GM12872 (cell line): ENCODE measurements around the gene GJB4.

Experiments
- TF ChIP-seq, protein P1 (sequence below): IDR thresholded peaks from 3 replicates; pipeline ENCODE4 v1.5.1; 2011; ENCODE audit warnings: low read depth, mild to moderate bottlenecking, low read length, moderate library complexity; ENCODE audit not compliant: insufficient read depth

Gene GJB4

GRCh38 chr1:34794790-34795180, 35.2 kb downstream of the GJB4 start:
- TF ChIP-seq, protein P1, sequence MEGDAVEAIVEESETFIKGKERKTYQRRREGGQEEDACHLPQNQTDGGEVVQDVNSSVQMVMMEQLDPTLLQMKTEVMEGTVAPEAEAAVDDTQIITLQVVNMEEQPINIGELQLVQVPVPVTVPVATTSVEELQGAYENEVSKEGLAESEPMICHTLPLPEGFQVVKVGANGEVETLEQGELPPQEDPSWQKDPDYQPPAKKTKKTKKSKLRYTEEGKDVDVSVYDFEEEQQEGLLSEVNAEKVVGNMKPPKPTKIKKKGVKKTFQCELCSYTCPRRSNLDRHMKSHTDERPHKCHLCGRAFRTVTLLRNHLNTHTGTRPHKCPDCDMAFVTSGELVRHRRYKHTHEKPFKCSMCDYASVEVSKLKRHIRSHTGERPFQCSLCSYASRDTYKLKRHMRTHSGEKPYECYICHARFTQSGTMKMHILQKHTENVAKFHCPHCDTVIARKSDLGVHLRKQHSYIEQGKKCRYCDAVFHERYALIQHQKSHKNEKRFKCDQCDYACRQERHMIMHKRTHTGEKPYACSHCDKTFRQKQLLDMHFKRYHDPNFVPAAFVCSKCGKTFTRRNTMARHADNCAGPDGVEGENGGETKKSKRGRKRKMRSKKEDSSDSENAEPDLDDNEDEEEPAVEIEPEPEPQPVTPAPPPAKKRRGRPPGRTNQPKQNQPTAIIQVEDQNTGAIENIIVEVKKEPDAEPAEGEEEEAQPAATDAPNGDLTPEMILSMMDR: no peak

DNA sequence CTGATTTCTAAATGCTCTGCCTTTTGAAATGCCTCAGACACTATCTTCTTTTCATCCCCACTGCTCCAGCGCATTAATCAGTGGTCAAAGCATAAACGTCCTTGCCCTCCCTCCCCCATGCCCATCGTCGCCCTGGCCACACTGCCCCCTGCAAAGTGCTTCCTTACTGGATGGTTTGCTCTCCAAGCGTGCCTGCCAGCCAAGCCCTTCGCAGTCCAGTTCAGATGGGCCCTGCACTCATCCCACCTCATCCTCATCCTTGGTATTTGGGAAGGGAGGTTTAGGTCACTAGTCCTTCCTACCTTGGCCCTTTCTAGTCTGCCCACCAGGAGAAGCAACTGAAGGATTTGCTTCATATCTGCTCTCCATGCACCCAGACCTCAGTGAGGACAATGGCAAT, 36.4 kb downstream of the GJB4 start:
- TF ChIP-seq, protein P1: no peak

GRCh38 chr1:34796990-34797389, 37.5 kb downstream of the GJB4 start:
- TF ChIP-seq, protein P1: no peak

DNA sequence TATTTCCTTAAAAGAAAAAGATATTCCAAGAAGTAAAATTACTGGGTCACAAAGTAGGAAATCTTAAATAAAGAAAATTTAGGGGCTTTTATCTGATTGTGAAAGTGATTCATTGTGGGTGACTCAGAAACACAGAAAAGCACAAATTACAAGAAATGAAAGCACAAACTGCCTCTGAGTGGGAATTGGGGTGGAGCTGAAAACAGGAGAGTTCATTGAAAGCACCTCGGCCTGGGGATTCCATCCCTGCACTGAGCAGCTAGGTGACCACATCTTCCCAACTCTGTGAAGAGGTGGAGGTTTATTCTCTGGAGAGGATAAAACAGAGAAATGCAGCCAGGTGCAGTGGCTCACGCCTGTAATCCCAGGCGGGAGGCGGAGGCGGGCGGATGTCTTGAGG, 40.7 kb downstream of the GJB4 start:
- TF ChIP-seq, protein P1: no peak

GRCh38 chr1:34803770-34804169, 44.2 kb downstream of the GJB4 start:
- TF ChIP-seq, protein P1: no peak

DNA sequence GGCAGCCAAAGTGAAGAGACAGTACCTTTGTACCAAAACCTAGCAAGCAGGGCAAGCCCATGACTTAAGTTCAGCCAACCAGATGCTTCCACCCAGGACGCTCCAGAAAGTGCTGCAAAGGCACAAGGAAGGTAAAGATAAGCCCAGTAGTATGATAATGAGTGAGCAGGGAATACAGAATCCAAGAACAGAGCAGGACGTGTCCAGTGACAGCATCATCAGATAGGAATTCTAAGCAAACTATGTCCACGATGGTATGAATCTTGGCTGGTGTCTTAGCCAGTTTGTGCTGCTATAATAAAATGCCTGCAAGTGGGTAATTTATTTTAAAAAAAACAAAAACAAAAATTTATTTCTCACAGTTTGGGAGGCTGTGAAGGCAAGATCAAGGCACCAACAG, 46.9 kb downstream of the GJB4 start:
- TF ChIP-seq, protein P1: no peak

DNA sequence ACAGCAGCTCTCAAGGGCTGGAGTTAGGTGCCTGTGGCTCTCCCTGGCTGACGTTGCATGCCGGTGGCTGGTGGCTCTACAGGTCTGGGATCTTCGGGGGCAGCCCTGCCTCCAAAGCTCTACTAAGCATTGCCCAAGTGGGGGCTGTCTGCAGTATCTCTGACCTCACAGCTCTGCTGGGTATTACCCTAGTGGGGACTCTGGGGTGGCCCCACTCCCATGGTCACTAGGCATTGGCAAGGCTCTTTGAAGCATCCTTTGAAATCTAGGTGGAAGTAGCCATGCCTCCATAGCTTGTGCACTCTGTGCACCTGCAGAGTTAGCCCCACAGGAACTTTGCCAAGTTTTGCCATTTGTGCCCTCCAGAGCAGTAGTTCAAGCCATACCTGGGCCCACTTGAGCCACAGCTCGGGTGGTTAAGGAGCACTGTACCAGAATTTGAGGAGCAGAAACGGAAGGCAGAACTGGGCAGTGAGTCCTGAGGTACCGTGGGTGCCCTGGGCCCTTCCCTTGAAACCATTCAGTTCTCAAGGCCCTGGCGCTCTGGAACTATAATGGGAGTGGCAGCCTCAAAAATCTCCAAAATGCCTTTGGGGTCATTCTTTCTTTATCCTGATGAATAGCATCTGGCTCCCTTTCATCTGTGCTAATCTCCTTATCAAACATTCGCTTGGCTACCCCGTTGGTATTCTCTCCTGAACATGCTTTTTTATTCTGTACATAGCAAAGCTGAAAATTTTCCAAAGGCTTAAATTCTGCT, 48.7 kb downstream of the GJB4 start:
- TF ChIP-seq, protein P1: no peak
